Measurements from ENCODE around the gene ZDHHC3.

Gene ZDHHC3

GRCh38 chr3:44890258-44890657 lies 85.7 kb downstream of the ZDHHC3 start:
- DNase-seq, result no peak

DNA sequence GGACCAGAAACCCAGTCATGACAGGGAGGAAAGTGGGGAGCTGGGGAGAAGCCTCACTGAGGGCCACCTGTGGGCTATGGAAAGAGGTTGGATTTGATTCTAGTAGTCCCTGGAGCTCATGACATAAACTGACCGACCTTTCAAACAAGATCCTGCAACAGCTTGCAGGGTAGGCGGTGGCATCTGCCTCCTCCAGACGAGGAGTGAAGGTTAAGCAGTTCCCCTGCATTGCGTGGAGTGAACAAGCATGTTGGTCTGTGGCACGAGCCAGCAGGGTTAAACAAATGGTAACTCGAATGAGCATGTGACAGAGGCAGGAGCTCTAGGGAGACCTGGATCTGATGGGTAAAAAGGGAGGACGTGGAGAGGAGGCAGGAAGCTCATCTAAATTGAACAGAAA lies 88.9 kb downstream of the ZDHHC3 start:
- no peak for DNase-seq

GRCh38 chr3:44886561-44886960 lies 89.4 kb downstream of the ZDHHC3 start:
- no peak for DNase-seq

GRCh38 chr3:44885618-44886017 lies 90.4 kb downstream of the ZDHHC3 start:
- no peak for DNase-seq

DNA sequence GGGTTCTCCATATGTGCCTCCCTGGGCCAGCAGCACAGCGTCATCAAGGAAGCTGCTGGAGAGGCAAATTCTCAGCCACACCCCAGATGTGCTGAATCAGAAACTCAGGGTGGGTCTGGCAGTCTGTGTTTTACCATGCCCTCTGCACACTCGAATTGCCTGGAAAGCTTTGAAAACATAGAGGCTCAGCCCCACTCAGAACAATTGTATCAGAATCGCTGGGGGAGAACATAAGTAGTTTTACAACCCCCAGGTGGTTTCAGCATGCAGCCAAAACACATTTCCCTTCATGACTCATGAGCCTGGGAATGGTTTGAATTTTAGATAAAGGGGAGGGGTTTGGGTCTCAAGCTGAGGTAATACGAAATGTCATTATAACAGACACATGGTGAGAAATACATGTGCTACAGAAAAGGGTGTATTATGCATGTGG lies 92.0 kb downstream of the ZDHHC3 start:
- DNase-seq, result peak; percentile 14

GRCh38 chr3:44883213-44883955 lies 92.6 kb downstream of the ZDHHC3 start:
- no peak for DNase-seq

GRCh38 chr3:44880284-44880683 lies 95.7 kb downstream of the ZDHHC3 start:
- DNase-seq, result no peak

DNA sequence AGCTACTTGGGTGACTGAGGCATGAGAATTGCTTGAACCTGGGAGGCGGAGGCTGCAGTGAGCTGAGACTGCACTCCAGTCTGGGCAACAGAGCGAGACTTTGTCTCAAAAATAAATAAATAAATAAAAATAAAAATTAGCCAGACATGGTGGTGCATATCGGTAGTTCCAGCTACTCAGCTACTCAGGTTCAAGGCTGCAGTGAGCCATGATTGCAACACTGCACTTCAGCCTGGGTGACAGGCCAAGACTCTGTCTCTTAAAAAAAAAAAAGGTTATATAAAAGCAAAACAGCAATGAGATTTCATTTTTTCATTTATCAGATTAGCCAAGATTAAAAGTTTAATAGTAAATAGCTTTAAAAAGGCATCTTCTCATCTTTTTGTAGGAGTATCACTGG lies 98.6 kb downstream of the ZDHHC3 start:
- no peak for DNase-seq

DNA sequence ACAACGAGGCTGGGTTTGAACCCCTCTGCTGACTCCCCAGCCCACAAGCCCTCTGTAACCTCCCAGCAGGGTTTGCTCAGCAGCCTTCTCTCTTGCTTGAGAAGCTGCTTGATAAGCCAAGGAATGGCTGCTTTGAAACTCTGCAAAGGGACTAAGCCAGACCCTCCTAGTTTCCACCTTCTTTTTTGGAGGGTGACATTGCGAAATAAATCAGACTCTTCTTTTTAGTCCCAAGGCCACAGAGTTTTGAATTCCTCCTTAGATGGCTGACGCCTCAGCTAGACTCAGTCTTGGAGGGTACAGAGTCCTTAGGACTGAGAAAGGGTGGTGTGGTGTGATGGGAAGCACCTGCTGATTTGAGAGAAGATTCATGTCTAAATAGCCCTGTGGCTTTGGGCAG lies 100.4 kb downstream of the ZDHHC3 start:
- no peak for DNase-seq
